ENCODE measurements around the gene SRP68.

GRCh38 chr17:76014925-76015261 lies 57.4 kb downstream of the SRP68 start:
- no peak for TF ChIP-seq REST (IDR thresholded peaks at IDR 0.05; ENCODE audit: low read depth)
- TF ChIP-seq EGR1 (IDR thresholded peaks at IDR 0.05) = no peak
- TF ChIP-seq TCF12 (IDR thresholded peaks at IDR 0.05; ENCODE audit: low read depth) = no peak
- no peak for TF ChIP-seq EP300 (IDR thresholded peaks at IDR 0.05; ENCODE audit: borderline replicate concordance)
- no peak for TF ChIP-seq MAX (IDR thresholded peaks at IDR 0.05)
- no peak for TF ChIP-seq TAF1 (IDR thresholded peaks at IDR 0.05; ENCODE audit: low read depth)
- no peak for TF ChIP-seq NFIC (IDR thresholded peaks at IDR 0.05)
- TF ChIP-seq CREB1 (IDR thresholded peaks at IDR 0.05; ENCODE audit: low read depth) = no peak

All from Ishikawa (cell line).